Progenitor cell of endocrine pancreas (in vitro differentiated cells): ENCODE data around the gene LDLRAD2. TPM values are rescaled to one million over a fixed set of nuclear protein-coding genes. Genes with fewer than 3 reads are reported as not detected.

Source experiments
- DNase-seq: peaks from one replicate; pipeline ENCODE4 v3.0.0; 2021; ENCODE audit warnings: low spot score; ENCODE audit not compliant: unreplicated experiment
- H3K27ac Mint-ChIP-seq: 2 replicates; pipeline ENCODE4 v1.8.0; 2021; ENCODE audit warnings: mild to moderate bottlenecking, moderate library complexity, mixed read lengths
- H3K27me3 Mint-ChIP-seq: 2 replicates; pipeline ENCODE4 v1.8.0; 2021; ENCODE audit warnings: mixed read lengths
- H3K36me3 Mint-ChIP-seq: 2 replicates; pipeline ENCODE4 v1.8.0; 2022; ENCODE audit warnings: mixed read lengths; ENCODE audit not compliant: insufficient read depth
- H3K4me1 Mint-ChIP-seq: 2 replicates; pipeline ENCODE4 v1.8.0; 2021; ENCODE audit warnings: low read depth, mixed read lengths
- H3K4me3 Mint-ChIP-seq: 2 replicates; pipeline ENCODE4 v1.8.0; 2021; ENCODE audit warnings: low read depth, mild to moderate bottlenecking, moderate library complexity, mixed read lengths
- H3K9me3 Mint-ChIP-seq: 2 replicates; pipeline ENCODE4 v1.8.0; 2021; ENCODE audit warnings: low read depth, mixed read lengths
- total RNA-seq: library from RNA; stranded (reverse); gene quantifications from 2 replicates; pipeline ENCODE4 v1.2.1, GENCODE V29; 2021
- TF ChIP-seq, protein P1 (sequence below): fragments of 200-600 bp; sonication (generic); IDR thresholded peaks from one replicate; pipeline ENCODE4 v1.5.0; 2021; ENCODE audit warnings: antibody characterized with exemption, mild to moderate bottlenecking; ENCODE audit not compliant: unreplicated experiment

Gene LDLRAD2
- total RNA-seq, 1 donor from 2014 or later = 0.77 TPM

DNA sequence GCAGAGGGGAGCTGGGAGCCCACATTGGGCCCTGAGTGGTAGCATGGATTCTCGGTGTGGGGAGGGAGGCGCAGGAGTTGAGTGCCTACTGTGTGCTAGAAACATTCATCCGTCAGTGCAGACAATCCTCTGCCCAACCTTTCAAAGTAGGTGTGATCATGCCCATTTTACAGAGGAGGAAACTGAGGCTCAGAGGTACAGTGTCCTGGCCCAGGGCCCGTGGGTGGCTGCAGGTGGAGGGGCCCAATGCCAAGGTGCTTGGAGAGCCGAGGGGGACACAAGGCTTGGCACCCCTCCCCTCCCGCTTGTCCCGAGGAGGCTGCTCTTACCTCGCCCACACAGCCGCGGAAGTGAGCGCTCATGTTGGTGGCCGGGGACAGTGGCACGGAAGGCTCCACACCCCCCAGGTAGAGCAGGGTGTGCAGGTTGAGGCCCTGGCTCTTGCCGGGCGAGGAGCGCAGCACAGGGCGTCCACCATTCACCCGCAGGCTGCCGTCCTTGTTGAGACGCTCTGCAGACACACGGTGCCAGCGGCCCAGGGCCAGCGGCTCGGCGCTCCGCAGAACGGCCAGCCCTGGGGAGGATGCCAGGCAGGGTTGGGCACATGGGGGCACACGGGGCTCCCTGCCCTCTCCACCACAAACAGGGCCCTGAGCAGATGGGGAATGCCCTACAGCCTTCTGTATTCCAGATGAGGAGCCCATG, 16.6 kb downstream of the LDLRAD2 start:
- no peak for DNase-seq
- no peak overlapping the region for H3K4me3 Mint-ChIP-seq
- peak overlapping the region; percentile 24 for H3K27ac Mint-ChIP-seq
- H3K36me3 Mint-ChIP-seq = peaks cover 29% of the 10 kb centered on the region
- no peaks in the 10 kb centered on the region for H3K9me3 Mint-ChIP-seq
- TF ChIP-seq, protein P1, sequence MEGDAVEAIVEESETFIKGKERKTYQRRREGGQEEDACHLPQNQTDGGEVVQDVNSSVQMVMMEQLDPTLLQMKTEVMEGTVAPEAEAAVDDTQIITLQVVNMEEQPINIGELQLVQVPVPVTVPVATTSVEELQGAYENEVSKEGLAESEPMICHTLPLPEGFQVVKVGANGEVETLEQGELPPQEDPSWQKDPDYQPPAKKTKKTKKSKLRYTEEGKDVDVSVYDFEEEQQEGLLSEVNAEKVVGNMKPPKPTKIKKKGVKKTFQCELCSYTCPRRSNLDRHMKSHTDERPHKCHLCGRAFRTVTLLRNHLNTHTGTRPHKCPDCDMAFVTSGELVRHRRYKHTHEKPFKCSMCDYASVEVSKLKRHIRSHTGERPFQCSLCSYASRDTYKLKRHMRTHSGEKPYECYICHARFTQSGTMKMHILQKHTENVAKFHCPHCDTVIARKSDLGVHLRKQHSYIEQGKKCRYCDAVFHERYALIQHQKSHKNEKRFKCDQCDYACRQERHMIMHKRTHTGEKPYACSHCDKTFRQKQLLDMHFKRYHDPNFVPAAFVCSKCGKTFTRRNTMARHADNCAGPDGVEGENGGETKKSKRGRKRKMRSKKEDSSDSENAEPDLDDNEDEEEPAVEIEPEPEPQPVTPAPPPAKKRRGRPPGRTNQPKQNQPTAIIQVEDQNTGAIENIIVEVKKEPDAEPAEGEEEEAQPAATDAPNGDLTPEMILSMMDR = no peak
- no peaks in the 10 kb centered on the region for H3K4me1 Mint-ChIP-seq
- no peaks in the 10 kb centered on the region for H3K27me3 Mint-ChIP-seq

DNA sequence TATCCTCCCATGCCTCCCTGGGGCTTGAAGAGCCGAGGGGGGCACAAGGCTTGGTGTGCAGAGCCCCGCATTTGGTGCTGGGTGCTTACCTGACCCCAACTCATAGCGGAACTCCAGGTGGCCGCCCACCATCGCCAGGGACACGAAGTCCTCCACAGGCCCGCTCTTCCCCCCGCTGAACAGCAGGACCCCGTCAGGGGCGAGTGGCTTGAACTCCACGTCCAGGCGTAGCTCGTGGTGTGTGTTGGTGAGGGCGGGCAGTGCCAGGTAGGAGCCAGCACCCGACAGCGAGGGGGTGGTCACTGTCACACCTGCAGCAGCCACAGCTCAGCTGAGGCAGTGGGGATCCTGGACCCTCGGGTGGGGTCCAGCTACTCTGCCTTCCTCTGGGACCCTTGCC, 17.2 kb downstream of the LDLRAD2 start:
- no peak overlapping the region for H3K27ac Mint-ChIP-seq
- DNase-seq = no peak
- H3K9me3 Mint-ChIP-seq = no peaks in the 10 kb centered on the region
- H3K36me3 Mint-ChIP-seq = peaks cover 34% of the 10 kb centered on the region
- TF ChIP-seq, protein P1 = no peak
- H3K4me3 Mint-ChIP-seq = no peak overlapping the region
- no peaks in the 10 kb centered on the region for H3K4me1 Mint-ChIP-seq
- no peaks in the 10 kb centered on the region for H3K27me3 Mint-ChIP-seq

DNA sequence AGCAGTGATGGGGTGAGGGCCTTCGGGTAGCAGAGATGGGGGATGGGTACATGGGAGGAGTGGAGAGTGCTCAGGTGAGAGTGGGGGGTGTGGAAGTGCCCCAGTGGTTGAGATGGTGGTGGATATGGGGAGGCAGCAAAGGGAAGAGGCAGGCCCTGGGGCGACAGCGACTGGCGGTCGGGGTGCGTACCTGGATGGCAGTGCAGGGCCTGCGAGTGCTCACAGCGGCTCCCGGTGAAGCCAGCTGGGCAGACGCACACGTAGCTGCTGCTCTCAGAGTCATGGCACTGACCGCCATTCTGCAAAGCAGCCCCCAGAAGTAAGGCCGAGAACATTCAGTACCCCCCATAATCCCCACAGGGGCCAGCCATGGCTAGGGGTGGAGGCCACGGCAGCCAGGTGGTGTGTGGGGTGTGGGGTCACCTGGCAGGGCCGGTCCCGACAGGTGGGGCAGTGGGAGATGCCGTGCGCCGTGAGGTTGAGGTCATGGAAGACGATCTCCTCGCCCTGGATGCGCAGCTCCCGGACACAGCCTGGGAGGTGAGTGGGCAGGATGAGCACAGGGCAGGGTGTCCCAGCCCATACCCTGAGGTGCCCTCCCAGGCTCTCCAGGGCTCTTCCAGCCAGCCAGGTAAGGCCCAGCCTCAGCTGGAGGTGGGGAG, 18.9 kb downstream of the LDLRAD2 start:
- Mint-ChIP-seq H3K9me3 (no peaks in the 10 kb centered on the region), H3K27me3 (no peaks in the 10 kb centered on the region), H3K36me3 (peaks cover 45% of the 10 kb centered on the region), H3K27ac (no peak overlapping the region), H3K4me3 (no peak overlapping the region), H3K4me1 (no peaks in the 10 kb centered on the region)
- no peak for DNase-seq
- TF ChIP-seq, protein P1 = no peak

DNA sequence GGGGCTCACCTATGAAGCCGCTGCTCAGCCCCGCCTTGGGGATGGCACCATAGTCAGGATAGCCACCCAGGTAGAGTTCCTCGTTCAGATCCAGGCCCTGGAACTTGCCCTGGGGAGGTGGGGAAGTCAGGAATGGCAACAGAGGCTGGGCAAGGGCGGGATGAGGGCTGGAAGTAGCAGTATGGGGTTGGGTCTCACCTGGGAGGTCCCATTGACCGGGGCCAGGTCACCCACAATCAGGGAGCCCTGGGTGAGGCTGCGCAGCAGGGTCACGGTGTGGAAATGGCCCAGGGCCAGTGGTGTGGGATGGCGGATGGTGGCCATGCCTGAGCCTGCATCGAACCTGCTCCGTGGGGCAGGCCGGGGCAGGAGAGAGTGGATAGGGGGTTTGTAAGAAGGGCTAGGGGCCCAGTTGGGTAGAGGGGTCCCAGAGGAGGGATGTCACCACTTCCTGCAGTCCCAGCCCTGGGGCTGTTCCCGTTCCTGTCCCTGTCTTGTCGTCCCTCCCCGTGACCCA, 19.4 kb downstream of the LDLRAD2 start:
- Mint-ChIP-seq H3K27ac (no peak overlapping the region), H3K36me3 (peaks cover 41% of the 10 kb centered on the region), H3K27me3 (no peaks in the 10 kb centered on the region), H3K9me3 (no peaks in the 10 kb centered on the region), H3K4me1 (no peaks in the 10 kb centered on the region), H3K4me3 (no peak overlapping the region)
- TF ChIP-seq, protein P1 = no peak
- no peak for DNase-seq

DNA sequence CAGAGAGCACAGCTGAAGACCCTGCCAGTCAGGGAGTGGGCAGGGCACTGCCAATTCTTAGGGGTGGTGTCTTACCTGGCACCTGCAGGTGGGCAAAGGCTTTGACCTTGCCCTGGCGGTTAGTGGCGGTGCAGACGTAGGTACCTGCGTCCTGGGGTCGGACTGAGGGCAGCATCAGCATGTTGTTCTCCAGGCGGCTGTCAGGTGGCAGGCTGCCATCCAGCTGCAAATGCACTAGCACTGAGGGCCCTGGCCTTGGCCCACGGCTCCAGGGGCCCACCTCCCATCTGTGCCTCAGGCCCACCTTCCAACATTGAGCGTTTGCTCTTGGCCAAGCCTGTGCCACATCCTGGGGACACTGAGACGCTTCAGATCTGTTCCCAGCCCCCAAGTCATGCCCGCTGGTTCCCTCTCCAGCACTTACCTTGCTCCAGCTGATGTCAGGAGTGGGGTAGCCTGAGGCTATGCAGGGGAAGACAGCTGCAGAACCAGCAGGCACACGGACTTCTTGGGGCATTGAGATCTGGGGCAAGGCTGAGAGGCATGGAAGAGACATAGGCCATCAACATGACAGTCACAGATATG, 21.4 kb downstream of the LDLRAD2 start:
- no peaks in the 10 kb centered on the region for H3K27me3 Mint-ChIP-seq
- H3K36me3 Mint-ChIP-seq = peaks cover 42% of the 10 kb centered on the region
- H3K4me3 Mint-ChIP-seq = no peak overlapping the region
- TF ChIP-seq, protein P1 = no peak
- no peak for DNase-seq
- no peak overlapping the region for H3K27ac Mint-ChIP-seq
- H3K9me3 Mint-ChIP-seq = no peaks in the 10 kb centered on the region
- no peaks in the 10 kb centered on the region for H3K4me1 Mint-ChIP-seq
